Activated CD4-positive, alpha-beta T cell treated with anti-CD3 and anti-CD28 coated beads, Interleukin-2, Interleukin-4, amounts not matched to agents 100 ng/mL and 50 ng/mL, durations not matched to agents 16 hours and 8 hours (primary cell): Measurements from ENCODE around the gene EYA3.
A peak's percentile ranks its signal among the peaks of the same experiment; 100 is the strongest.

ENCODE experiments used
- DNase-seq: peaks from one replicate; pipeline ENCODE4 v3.0.0-alpha.2; 2020; ENCODE audit warnings: low spot score

The EYA3 gene

GRCh38 chr1:27967884-27968466 is 120.4 kb downstream of the EYA3 start:
- no peak for DNase-seq

GRCh38 chr1:27967106-27967883 is 121.1 kb downstream of the EYA3 start:
- no peak for DNase-seq

DNA sequence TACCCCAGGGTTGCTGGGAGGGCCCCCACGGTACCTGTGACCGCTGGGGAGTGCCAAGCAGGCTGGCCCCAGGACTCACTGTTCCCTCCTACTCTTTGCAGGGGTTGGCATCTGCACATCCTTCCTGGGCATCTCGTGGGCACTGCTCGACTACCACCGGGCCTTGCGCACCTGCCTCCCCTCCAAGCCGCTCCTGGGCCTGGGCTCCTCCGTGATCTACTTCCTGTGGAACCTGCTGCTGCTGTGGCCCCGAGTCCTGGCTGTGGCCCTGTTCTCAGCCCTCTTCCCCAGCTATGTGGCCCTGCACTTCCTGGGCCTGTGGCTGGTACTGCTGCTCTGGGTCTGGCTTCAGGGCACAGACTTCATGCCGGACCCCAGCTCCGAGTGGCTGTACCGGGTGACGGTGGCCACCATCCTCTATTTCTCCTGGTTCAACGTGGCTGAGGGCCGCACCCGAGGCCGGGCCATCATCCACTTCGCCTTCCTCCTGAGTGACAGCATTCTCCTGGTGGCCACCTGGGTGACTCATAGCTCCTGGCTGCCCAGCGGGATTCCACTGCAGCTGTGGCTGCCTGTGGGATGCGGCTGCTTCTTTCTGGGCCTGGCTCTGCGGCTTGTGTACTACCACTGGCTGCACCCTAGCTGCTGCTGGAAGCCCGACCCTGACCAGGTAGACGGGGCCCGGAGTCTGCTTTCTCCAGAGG is 121.9 kb downstream of the EYA3 start:
- no peak for DNase-seq

- DNase-seq = no peak
These were observed 125.0 kb downstream of the EYA3 start for GRCh38 chr1:27963393-27963792.

DNA sequence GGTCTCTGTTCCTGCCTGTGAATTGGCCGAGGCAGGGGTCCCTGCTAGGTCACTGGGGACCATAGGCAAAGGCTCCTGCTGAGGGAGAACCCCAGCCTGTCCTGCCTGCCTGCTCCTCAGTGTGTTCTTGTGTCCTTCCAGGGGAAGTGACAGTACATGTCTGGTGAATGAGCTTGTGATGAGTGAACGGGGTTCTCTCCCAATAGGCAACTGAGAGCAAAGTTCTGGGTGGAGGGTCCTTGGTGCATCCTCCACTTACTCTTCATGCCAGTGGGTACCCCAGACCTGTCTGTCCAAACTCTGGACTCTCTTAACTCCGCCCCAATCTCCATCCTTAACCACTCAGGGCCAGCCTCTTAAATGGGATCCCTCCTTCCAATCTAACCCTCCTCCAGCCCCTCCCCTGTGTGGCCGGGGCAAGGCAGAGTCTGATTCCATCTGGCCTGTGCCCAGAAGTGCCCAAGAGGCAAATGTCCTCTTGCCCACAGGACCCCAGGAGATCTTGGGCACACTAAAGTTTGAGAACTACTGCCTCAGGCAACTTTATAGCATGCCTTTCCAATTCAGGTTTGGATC is 126.7 kb downstream of the EYA3 start:
- no peak for DNase-seq

DNA sequence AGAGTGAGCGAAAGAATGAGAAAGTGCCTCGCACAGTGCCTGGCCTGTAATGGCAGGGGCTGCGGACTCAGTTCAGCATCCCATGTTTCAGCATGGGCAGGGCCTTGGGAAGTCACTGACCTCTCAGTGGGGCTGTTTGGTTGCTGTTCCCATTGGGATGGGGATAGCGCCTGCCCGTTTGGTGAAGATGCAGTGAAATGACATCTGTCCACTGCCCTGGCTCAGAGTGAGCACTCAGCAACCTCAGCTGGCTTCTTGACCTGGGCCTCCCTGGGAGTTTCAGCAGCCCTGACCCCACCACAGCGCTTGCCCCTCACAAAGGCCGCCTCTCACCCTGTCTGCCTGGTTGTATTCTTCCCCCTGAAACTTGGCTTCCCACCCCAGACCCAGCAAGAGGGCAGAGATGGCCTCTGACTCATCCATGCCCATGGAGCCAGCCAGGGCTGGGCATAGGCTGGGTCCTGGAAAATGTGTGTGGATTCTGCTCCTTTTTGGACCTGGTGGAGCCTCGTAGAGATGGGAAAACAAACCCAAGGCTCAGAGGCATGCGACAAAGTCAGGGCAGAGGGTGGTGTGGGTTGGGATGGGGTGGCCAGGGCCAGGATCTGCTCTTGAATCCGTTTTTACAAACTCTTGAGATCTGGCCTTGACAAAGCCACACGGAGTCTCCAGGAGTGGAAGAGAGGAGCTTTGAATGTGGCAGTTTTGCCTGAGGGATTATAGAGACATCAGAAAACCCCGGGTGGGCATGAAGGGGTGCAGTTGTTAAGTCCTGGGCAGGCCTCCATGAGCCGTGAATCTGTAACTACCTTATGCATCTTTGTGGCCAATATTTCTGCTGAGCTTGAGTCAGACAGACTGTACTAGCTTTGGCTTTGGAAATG is 127.4 kb downstream of the EYA3 start:
- no peak for DNase-seq

DNA sequence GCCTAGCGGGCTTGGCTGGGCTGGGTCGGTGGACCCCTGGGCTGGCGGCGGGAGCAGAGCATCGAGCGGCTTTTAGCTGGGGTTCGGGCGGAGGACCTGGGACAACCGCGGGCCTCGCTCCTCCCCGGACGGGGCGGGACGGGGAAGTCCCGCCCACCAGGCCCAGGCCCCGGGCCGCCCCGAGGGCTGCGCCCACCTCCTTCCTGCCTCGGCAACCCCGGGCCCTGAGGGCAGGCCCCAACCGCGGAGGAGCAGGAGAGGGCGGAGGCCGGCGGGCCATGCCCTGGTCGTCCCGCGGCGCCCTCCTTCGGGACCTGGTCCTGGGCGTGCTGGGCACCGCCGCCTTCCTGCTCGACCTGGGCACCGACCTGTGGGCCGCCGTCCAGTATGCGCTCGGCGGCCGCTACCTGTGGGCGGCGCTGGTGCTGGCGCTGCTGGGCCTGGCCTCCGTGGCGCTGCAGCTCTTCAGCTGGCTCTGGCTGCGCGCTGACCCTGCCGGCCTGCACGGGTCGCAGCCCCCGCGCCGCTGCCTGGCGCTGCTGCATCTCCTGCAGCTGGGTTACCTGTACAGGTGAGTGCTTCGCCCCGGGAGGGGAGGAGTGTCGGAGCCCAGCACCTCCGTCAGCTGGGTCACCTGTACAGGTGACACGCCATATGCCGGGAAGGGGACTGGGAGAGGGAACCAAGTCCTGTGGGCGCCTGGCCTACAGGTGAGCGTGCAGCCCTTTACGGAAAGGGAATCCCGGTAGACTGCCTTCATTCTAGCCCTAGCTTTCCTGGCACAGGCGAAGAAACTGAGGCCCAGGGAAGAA is 128.4 kb downstream of the EYA3 start, which contains the start of gene XKR8:
Gene XKR8, plus strand, starts transcription at position 182 of the 812 bp plus-strand sequence. Its CDS starts 97 bp downstream, at position 279.
- peak; percentile 79 for DNase-seq

GRCh38 chr1:27958513-27958912 is 129.9 kb downstream of the EYA3 start:
- no peak for DNase-seq

GRCh38 chr1:27957655-27958054 is 130.8 kb downstream of the EYA3 start:
- DNase-seq = no peak

DNA sequence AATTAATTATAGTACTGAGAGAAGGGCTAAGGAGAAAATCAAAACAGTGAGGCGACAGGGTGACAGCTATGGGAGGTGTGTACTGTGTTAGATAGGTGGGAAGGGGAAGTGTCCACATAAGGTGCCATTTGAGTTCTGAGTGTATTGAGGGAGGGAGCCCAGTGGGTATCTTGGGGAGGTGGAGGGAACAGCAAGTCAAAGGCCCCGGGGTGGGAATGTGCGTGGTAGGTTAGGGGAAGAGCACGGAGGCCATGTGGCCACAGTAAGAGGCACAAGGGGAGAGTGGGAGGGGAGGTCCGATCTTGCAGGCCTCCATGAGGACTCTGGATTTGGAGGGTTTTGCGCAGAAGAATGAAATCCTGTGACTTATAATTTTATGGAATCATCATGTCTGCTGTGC is 131.6 kb downstream of the EYA3 start:
- no peak for DNase-seq

GRCh38 chr1:27955076-27955475 is 133.3 kb downstream of the EYA3 start:
- no peak for DNase-seq

GRCh38 chr1:27954186-27954585 is 134.2 kb downstream of the EYA3 start:
- DNase-seq = no peak

- DNase-seq = no peak
These were observed 136.3 kb downstream of the EYA3 start for GRCh38 chr1:27952147-27952546.

GRCh38 chr1:27951396-27951795 is 137.0 kb downstream of the EYA3 start:
- no peak for DNase-seq

- DNase-seq = no peak
These were observed 139.4 kb downstream of the EYA3 start for GRCh38 chr1:27949027-27949426.

DNA sequence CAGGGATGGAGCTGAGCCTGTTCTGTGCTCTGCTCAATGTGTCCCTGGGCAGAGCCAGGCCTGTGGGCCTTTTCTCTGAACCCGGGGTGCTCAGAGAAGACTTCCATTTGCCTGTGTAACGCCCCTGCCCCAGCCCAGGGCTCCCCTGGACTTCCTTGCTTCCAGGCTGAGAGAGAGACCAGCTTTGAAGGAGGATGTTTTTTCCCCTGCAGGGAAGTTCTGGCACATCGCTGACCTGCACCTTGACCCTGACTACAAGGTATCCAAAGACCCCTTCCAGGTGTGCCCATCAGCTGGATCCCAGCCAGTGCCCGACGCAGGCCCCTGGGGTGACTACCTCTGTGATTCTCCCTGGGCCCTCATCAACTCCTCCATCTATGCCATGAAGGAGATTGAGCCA is 143.4 kb downstream of the EYA3 start:
- DNase-seq = no peak

DNA sequence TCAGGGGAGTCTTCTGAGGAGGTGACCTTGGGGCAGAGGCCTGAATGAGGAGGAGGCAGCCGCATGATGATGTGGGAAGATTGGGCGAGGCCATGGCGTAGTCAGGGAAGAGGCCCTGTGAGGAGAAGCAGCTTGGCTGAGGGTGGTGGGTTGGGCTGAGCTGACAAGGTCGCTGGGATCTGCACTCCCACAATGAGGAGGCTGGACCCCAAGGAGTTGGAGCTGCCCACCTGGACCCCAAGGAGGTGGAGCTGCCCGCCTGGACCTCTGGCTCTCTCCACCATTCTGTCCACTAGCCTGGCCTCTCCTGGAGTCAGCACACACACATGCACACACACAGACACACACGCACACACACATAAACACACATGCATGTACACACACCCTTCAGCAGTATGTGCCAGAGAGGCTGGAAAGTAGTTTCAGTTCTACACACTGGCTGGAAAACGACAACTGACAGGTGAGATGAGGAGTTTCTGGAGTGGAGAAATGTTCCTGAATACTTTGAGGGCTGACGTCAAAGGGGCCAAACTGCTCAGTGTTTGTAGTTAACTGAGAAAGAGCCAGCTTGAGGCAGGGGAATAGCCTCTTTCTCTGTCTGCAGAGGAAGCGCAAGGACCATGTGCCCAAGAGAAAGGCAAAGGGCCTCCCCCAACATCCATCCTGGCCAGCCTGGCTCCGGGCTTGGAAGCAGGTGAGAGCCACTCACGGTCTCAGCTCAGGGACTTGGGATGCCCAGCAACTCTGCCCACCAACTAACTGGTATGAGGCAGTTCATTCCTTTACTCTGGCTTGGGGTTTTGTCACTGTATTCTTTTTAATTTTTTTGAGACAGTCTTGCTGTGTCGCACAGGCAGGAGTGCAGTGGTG is 146.5 kb downstream of the EYA3 start:
- no peak for DNase-seq

DNA sequence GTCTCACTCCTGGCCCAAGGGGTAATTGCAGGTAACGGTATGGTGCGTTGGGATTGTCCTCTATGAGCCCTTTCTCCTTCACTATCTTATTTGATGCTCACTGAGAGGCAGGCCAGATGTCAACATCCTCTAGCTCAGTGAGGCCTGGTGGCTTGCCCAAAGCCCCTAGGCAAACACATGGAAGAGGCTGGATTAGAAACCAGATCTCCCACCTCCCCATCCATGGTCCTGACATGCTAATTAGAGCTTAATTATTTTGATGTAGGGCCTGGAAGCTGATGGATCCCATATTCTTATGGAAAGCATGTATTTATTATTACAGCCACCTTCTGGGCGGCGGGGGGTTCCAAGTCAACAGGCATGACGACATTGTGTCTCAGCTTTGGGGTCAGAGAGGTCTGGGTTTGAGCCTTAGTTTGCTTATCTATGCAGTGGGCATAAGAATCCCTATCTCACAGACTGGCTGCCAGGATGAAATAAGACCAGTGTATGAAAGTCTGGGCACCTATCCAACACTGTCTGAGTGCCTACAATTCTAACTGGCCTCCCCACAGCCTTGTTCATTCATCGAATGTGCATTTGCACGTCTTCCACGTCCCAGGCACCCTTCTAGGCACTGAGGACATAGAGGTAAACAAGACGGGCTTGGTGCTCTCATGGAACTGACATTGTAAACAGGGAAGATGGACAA is 147.4 kb downstream of the EYA3 start:
- DNase-seq = no peak

DNA sequence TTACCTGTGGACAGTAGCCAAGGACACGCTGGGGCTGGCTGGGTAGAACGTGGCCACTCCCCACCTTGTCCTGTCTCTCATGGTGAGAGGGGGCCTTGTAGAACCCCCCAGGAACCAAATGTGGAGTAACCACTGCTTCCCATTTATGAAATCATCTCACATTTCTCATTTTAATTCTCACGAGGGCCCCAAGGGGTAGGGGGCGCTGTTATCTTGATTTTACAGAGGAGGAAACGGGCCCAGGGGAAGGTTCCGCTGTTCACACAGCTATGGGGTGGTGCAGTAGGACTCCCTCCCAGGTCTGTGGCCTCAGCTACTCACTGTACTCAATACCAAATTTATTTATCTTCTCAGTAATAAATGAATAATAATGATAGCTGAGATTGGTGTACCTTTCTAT is 148.1 kb downstream of the EYA3 start:
- peak; percentile 62 for DNase-seq
